Adipose tissue (tissue), 3 donors: ENCODE data around the gene TTC23. TPM values are rescaled to one million over a fixed set of nuclear protein-coding genes. Genes with fewer than 3 reads are reported as not detected.

Experiments used
- H3K27ac ChIP-seq: one replicate; pipeline ENCODE4 v1.5.1; 2013; ENCODE audit warnings: low read depth, low read length
- WGBS, 3 donors: extraction: QIAGEN DNeasy Blood & Tissue Kit; methylation state at CpG; one replicate each; pipeline ENCODE4 v1.1.7; 2013; 5-methylcytosine and 5-hydroxymethylcytosine counted together
- polyA plus RNA-seq, 3 donors: library from polyadenylated mRNA; stranded (reverse); fragments of 200-250 nt; gene quantifications; one replicate each; pipeline ENCODE4 v1.2.3, GENCODE V29; 2013
- donor health status: healthy with polysubstance abuse.
- donor health status: Bipolar disorder and iron deficiency.
- donor health status: healthy.

TTC23 gene
- polyA plus RNA-seq, 3 donors, result 6.2 to 9.7 (median 8.8) TPM

DNA sequence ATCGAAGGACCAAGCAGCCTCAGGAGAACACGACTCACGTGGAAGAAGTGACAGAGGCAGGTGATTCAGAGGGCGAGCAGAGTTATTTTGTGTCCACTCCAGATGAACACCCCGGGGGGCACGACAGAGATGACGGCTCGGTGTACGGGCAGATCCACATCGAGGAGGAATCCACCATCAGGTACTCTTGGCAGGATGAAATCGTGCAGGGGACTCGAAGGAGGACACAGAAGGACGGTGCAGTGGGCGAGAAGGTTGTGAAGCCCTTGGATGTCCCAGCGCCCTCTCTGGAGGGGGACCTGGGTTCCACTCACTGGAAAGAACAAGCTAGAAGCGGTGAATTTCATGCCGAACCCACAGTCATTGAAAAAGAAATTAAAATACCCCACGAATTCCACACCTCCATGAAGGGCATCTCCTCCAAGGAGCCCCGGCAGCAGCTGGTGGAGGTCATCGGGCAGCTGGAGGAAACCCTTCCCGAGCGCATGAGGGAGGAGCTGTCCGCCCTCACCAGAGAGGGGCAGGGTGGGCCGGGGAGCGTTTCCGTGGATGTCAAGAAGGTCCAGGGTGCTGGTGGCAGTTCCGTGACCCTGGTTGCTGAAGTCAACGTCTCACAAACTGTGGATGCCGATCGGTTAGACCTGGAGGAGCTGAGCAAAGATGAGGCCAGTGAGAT, 118.5 kb downstream of the TTC23 start:
- 92 to 94% (median 94%) methylated on average over 30 of the region's 30 CpGs for WGBS, 3 donors
- H3K27ac ChIP-seq, result no peak overlapping the region

DNA sequence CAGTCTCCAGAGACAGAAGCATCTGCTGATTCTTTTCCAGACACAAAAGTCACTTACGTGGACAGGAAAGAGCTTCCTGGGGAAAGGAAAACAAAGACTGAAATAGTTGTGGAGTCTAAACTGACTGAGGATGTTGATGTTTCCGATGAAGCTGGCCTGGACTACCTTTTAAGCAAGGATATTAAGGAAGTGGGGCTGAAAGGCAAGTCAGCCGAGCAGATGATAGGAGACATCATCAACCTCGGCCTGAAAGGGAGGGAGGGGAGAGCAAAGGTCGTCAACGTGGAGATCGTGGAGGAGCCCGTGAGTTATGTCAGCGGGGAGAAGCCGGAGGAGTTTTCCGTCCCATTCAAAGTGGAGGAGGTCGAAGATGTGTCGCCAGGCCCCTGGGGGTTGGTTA, 119.1 kb downstream of the TTC23 start:
- 53 to 83% (median 73%) methylated on average over 13 of the region's 13 CpGs for WGBS, 3 donors
- H3K27ac ChIP-seq, result no peak overlapping the region

DNA sequence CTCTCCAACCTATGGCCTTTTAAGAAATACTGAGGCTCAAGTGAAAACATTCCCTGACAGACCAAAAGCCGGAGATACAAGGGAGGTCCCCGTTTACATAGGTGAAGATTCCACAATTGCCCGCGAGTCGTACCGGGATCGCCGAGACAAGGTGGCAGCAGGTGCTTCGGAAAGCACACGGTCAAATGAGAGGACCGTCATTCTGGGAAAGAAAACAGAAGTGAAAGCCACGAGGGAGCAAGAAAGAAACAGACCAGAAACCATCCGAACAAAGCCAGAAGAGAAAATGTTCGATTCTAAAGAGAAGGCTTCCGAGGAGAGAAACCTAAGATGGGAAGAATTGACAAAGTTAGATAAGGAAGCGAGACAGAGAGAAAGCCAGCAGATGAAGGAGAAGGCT, 119.7 kb downstream of the TTC23 start:
- 88 to 89% (median 88%) methylated on average over 16 of the region's 16 CpGs for WGBS, 3 donors
- H3K27ac ChIP-seq, result no peak overlapping the region

DNA sequence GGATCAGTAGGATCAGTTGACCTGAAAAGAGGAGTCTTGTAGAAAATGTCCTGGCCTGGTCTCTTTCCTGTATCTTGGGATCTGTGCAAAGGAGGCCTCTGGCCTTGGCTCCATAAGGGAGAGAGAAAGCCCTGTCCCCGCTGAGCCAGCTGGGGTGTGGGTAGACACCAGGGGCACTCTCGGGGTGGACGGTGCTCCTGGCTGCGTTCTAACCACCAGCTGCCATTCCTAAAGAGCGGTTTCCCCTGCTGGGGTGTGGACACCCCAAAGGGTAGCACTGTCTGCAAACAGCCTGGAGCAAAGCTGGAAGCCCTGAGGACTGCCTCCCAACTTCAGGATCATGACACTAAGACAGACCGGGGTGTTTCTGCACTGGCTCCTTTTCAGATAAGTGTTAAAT, 121.0 kb downstream of the TTC23 start:
- WGBS, 3 donors, result 91 to 94% (median 93%) methylated on average over 6 of the region's 6 CpGs
- H3K27ac ChIP-seq, result no peak overlapping the region

DNA sequence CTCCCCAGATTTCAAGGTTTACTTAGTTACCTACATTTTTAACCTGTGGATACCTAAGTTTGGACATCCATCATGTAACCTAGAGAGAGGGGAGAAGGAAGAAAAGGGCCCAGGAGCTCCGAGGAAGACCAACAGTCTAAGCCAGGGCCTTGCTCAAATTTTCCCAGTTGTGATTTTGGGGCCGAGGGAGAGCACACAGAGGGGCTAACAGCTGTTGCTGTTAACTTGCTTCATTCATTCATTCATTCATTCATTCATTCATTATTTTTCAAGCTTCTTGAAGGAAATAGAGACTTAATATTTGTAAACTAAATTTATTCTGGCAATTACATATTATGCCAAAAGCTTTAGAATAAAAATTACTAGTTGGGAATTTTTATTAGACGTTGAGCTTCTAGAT, 121.6 kb downstream of the TTC23 start:
- WGBS, 3 donors, result 88 to 98% (median 95%) methylated on average over 3 of the region's 3 CpGs
- no peak overlapping the region for H3K27ac ChIP-seq

DNA sequence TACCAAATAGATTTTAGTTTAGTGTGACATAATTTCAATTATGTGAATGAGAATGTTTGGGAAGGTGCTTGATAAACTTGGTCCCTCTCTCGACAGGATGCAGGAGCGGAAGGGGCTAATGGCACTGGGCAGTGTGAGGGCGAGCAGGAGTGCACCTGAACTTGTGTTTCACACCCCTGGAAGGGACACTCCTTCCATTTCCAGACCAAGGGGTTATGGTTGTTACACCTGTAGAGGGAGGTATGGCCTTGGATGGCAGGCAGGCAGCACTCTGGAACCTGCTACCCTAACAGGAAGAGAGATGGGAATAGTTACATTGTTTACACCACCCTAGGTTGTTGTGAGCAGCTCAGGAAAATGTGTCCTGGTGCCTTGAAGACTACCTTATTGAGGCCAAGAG, 122.5 kb downstream of the TTC23 start:
- WGBS, 3 donors, result 93 to 97% (median 96%) methylated on average over 3 of the region's 3 CpGs
- H3K27ac ChIP-seq, result no peak overlapping the region

DNA sequence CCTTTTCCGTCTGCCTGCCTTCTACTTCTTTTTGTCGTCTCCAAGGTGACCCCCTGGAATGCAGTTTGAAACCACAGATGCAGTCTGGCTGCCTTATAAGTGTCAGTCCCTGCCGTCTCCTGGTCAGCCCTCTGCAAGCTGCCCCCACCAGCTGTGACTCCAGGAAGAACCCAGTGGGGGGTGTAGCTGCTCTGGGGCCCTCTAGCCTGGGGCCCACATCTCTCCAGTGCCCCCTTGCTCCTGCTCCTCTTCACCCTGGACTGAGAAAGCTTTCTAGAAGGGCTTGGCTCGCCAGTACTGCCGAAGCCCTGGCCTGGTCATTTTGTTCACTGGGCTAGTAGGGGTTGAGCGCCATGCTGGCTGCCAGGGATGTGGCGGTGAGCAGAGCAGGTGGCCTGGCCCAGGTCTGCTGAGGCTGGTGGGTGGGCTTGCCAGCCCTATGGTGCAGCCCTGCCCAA, 123.2 kb downstream of the TTC23 start:
- no peak overlapping the region for H3K27ac ChIP-seq
- WGBS, 3 donors, result 89 to 95% (median 94%) methylated on average over 7 of the region's 7 CpGs

DNA sequence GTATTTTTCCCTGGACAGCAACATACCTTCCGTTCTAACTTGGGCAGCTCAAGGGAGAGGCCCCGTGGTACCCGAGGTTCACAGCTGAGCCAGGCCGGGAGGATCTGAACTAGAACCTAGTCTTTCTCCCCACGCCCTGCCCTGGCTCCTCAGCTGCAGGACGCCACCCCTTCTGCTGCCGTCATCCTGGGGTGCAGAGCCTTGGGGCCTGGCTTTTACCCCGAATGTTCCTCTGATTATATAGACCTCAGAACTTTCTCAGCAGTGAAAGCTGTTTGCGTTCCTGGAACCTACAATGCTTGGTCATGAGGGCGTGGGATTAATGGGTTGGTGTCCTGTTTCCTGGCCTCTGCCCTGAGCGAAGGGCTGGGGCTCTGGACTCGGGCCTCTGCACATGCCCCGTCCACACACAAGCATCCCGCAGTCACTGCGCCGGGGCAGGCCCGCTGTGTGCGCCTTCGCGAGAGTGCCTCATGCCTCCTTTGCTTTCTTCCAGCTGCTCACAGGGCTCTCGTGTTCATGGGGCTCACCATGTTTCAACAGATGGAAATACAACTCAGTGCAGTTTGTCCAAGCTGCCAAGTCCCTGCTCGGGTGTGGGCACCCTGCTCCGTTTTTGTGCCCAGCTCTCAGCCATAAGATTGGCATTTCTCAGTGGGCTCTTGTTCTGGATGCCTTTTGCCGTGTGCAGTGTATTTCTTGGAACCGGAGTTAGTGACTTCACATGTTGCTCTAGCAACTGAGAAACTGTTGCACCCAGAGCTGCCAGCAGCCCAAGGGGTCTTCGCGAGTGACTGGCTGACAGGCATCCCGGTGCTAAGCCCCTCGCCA, 124.1 kb downstream of the TTC23 start:
- WGBS, 3 donors, result 83 to 94% (median 86%) methylated on average over 29 of the region's 29 CpGs
- H3K27ac ChIP-seq, result no peak overlapping the region

DNA sequence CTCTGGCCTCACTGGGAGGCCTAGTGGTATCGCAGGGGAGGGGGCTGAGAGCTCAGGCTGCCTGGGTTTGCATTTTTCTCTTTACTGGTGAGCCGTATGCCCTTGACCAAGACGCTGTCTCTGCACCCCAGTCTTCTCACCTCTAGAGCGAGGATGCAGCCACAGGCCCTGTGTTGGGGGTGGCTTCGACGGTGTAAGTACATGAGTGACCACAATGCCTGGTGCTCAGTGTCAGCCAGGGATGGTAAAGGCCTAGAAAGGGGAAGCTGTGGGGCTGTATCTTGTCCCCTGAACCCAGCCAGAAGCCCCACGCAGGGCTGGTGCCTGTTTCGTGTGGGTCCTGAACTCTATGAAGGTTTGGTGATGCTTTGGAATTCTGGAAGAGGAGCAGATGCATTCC, 124.7 kb downstream of the TTC23 start:
- WGBS, 3 donors, result 84 to 88% (median 85%) methylated on average over 8 of the region's 8 CpGs
- H3K27ac ChIP-seq, result no peak overlapping the region

DNA sequence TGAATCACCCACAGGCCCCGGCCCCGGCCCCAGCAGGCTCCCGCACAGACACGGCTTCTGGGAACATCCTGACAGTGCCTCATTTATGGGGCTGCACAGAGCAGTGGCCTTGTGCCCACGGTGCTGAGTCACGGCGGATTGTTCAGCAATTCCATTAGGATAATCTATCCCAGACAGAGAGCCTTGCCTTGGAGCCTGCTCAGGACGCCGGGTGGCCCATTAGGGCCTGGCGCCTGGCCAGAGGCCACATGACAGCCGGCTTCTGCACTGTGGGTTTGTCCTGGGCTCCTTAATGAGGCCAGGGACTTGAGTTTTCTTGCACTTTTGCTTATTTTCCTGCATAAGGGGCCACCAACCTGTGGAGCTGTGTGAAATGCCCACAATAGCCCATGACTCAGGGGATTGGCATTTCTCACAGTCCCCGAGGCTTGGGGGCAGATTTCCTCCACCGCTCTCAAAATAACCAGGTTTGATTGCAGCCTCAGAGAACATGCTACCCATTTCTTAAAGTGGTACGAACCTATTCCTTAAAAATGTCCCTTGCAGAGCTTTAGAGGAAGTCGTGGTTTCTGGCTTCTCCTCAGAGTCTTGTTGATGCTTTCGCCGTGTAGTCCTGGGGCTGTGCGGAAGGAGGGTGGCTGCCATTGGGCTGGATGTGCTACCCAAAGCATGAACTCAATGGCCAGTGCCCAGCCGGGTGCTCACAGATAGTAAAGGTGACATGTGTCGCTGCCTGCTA, 125.5 kb downstream of the TTC23 start:
- 16 to 27% (median 17%) methylated on average over 20 of the region's 20 CpGs for WGBS, 3 donors

DNA sequence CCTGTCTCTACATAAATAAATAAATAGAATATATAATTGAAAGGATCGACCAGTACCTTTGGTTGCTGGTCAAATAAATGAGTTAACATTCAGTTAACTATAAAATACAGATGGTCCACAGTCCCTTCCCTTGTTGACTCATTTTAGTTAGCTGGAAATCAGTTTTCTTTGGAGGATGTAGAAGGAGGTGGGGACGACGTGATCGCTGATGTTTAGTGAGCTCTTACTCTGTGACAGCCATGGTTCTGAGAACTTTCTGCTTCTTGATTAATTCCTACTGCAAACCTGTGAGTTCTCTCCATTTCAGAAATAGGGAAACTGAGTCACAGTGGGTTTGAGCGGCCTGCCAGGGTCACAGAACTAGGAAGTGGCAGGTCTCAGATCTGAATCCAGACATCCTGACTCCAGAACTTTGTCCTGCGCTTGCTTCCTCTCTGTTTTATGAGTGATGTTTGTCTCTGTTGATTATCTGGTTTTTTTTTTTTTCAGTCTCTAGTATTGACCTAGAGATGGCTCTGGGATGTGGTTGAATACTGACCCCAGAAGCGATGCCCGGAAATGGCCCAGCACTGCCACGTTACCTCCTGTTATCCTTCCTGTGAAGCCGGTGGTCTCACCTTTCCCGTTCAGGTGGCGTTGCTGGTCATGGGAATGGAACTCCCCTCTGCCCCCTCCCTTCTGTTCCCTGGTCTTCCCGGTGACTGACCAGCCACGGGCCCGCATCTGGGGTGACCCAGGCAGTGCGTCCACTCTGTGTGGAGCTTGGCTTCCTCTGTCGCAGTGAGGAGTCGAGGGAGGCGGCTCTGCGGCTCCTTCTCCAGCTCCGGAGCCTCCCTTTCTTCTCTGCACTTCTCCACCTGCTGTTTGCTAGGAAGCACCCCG, 126.3 kb downstream of the TTC23 start:
- WGBS, 3 donors, result 63 to 65% (median 65%) methylated on average over 21 to 22 of the region's 22 CpGs
- no peak overlapping the region for H3K27ac ChIP-seq

More for the DNA sequence above, 125.5 kb downstream of the TTC23 start:
- peak overlapping the region; percentile 23 for H3K27ac ChIP-seq

DNA sequence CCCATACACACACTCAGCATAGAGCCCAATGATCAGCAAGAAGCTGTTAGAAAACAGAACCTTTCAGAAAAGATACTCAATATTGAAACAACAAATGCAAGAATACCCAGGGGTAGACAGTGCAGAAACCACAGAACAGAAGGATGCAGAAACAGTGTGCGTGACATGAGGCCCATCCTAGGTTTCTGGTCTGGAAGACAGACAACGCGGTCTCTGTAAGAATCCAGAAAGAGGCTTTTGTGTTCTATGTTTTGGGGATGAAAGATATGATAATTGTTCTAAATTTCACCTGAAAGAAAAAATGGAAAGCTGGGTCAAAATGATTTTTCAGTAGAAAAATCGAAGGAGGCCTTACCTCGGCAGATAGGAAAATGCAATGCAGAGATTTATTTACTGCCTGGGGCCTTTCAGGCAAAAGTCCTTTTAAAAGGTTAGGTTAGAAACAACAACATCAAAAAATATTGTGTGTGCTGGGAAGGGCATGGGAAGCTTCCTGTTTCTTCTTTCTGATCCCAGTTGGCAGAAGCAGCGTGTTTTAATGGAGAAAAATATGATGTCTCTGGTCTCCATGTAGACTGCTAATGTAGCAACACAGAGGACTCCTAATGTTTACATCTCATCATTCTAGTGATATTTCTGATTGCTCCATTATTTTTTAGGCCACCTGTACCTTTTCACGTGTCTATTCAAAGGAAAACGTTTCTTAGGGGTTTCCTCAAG, 127.5 kb downstream of the TTC23 start:
- 79 to 80% (median 80%) methylated on average over 8 of the region's 8 CpGs for WGBS, 3 donors
- no peak overlapping the region for H3K27ac ChIP-seq

DNA sequence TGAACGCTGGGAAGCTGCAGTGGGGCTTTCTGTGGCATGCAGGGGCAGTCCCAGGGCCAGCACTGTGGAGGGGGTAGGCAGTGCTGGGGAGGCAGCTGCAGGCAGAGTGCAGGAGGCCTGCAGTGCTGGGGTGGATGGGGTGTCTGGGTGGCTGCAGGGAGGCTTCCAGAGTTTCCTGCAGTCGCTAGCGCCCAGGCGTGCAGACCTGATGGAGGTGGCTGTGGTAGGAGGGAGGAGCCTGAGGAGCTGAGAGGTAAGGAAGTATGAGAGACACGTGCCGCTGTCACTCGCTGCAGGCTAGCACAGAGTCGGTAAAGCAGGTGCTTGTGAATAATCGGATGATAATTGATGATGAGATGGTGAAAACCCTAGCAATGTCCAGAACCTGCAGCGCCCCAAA, 128.2 kb downstream of the TTC23 start:
- H3K27ac ChIP-seq, result no peak overlapping the region
- WGBS, 3 donors, result 85 to 93% (median 92%) methylated on average over 10 of the region's 10 CpGs

DNA sequence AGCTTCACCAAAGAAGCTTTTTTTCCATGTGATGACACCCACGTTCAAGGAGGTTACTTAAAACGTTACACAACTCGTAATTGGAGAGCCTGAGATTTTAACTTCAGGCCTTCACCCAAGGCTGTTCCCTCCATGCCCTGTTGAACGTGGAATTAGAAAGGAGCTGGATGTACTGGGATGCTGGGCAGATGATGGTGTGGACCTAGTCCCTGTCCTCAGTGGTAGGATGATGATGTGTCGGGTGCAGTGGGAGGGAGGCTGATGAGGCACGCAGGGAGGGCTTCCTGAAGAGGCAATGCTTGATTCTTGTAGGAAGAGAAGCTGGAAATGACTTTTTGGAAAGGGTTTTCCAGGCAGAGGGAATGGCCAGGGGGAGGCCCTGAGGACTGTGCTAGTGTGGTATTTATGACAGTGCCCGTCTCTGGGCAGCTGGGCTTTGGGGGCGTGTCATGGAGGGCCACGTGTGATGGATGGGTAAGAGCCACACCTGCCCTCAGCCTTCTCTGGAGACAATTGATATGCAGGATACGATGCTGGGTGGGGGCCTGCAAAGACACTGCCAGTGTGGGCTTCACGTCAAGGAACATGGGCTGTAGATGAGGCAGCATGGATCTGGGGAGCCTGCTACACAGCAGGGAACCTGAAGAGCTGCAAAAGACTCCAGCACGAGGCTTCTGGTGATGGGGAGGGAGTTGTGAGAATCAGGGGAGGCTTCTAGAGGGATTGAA, 129.2 kb downstream of the TTC23 start:
- 84 to 89% (median 87%) methylated on average over 12 of the region's 12 CpGs for WGBS, 3 donors
- no peak overlapping the region for H3K27ac ChIP-seq

DNA sequence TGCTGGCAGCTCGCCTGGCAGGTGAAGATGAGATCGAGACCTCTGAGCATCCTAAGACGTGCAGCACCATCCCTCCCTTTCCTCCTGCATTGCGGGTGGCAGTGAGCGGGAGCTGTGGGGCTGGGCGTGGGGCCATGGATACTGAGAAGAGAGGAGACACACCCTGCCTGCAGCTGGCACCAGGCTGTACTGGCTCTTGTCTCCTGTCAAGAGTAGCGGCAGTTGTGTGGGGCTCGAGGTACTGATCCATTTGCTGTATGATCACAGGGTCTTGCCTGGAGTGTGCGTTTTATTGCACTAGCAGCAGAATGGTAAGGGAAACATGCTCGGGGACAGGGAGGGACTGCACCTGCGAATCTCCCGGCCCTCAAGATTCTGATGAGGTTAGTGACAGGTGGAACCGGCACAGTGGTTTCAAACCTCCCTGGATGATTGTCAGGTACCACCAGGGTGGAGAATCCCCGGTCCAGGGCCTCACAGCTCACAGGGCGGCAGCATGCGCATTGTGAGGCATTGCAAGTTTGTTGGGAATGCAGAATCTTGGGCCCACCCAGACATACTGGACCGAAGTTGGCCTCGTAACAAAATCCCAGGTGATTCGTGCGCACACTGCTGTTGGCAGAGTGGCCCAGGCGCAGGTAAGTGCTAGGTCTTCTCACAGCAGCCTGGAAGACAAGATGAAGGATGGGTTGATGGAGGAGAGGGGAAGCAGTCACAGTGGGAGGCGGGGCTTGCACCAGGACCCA, 130.4 kb downstream of the TTC23 start:
- H3K27ac ChIP-seq, result no peak overlapping the region
- WGBS, 3 donors, result 91 to 94% (median 93%) methylated on average over 21 to 22 of the region's 22 CpGs

DNA sequence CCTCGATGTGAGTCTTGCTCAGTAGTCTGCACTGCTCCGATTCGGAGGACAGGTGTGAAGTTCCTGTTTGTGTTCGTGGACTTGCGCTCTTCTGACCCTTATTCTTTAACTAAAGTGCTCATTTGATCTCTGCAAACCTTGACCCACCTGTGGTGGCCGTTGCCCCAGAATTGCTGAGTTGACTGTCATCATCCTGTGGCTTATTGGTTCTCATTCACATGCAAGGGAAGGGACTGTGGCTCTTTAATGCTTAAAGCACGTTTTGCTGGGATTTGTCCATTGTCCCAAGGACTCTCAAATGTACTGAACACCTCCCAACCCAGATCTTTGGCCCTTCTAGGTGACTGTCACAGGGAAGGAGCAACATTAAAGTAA, 131.1 kb downstream of the TTC23 start:
- no peak overlapping the region for H3K27ac ChIP-seq
- WGBS, 3 donors, result 86 to 89% (median 87%) methylated on average over 7 of the region's 7 CpGs
